CD4-positive, alpha-beta T cell treated with Interleukin-2 at 100 ng/mL for 4 hours (primary cell): ENCODE results near the gene NPAS2.

ENCODE experiments used
- DNase-seq: peaks from one replicate; pipeline ENCODE4 v3.0.0-alpha.2; 2020; ENCODE audit warnings: low spot score

The NPAS2 gene

GRCh38 chr2:100884145-100884621 lies 64.2 kb downstream of the NPAS2 start:
- no peak for DNase-seq

GRCh38 chr2:100886085-100886484 lies 66.1 kb downstream of the NPAS2 start:
- no peak for DNase-seq

GRCh38 chr2:100887039-100887578 lies 67.2 kb downstream of the NPAS2 start:
- no peak for DNase-seq

GRCh38 chr2:100887713-100888495 lies 68.0 kb downstream of the NPAS2 start:
- no peak for DNase-seq

- no peak for DNase-seq
These were observed 68.7 kb downstream of the NPAS2 start for GRCh38 chr2:100888601-100889000.

GRCh38 chr2:100889286-100889685 lies 69.3 kb downstream of the NPAS2 start:
- DNase-seq = no peak

GRCh38 chr2:100891906-100892642 lies 72.1 kb downstream of the NPAS2 start:
- no peak for DNase-seq

GRCh38 chr2:100893392-100894104 lies 73.6 kb downstream of the NPAS2 start:
- no peak for DNase-seq

GRCh38 chr2:100894105-100894795 lies 74.3 kb downstream of the NPAS2 start:
- DNase-seq = no peak

GRCh38 chr2:100894796-100895156 lies 74.8 kb downstream of the NPAS2 start:
- no peak for DNase-seq

GRCh38 chr2:100895402-100895801 lies 75.5 kb downstream of the NPAS2 start:
- no peak for DNase-seq

- no peak for DNase-seq
These were observed 76.2 kb downstream of the NPAS2 start for GRCh38 chr2:100895934-100896685.

- no peak for DNase-seq
These were observed 78.2 kb downstream of the NPAS2 start for GRCh38 chr2:100898035-100898665.

GRCh38 chr2:100900156-100900795 lies 80.3 kb downstream of the NPAS2 start:
- no peak for DNase-seq

GRCh38 chr2:100902817-100903405 lies 83.0 kb downstream of the NPAS2 start:
- DNase-seq = no peak

GRCh38 chr2:100903534-100904258 lies 83.8 kb downstream of the NPAS2 start:
- no peak for DNase-seq

- DNase-seq = no peak
These were observed 85.3 kb downstream of the NPAS2 start for GRCh38 chr2:100905132-100905805.

- no peak for DNase-seq
These were observed 86.2 kb downstream of the NPAS2 start for GRCh38 chr2:100906131-100906530.
